HG02884 (cell line): Measurements from ENCODE around the gene HOXA3.

Experiments
- ATAC-seq: cut with Tn5 transposase; IDR thresholded peaks from one replicate; pipeline ENCODE4 v1.9.1; 2021; ENCODE audit warnings: mild to moderate bottlenecking, moderate library complexity; ENCODE audit not compliant: unreplicated experiment

The HOXA3 gene

DNA sequence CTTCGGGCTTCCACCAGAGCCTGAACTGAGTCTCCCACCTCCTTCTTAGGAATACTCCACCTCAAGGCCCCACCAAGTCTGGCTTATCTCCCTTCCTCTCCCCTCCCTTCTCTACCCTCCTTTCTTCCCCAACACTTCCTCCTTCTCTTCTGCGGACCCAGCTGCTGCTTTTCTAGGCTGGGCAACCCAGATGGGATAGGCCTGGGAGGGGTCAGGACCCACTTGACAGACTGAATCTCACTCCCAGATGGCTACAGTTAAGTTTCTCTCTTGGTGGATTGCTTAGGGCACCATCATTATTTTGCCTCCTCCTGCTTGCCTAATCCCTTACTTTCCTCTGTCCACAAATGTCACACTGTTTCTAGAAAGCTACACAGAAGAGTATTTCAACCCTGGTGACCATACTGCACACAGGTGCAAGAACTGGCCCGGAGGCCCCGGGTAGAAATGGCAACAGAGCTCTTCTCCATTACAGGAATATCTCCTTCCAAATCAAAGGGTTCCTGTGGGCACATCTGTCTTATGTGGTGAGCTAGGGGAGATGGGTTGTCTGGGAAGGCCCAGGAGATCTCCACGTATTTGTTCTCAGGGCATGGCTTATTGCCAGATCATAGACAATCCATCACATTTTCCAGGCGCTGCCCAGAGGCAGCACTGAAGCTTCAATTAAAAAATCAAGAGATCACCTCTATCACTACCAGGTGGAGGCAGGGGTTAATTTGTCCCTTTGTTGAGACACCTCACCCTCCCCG, 37.8 kb upstream of the HOXA3 start:
- ATAC-seq, result no peak

DNA sequence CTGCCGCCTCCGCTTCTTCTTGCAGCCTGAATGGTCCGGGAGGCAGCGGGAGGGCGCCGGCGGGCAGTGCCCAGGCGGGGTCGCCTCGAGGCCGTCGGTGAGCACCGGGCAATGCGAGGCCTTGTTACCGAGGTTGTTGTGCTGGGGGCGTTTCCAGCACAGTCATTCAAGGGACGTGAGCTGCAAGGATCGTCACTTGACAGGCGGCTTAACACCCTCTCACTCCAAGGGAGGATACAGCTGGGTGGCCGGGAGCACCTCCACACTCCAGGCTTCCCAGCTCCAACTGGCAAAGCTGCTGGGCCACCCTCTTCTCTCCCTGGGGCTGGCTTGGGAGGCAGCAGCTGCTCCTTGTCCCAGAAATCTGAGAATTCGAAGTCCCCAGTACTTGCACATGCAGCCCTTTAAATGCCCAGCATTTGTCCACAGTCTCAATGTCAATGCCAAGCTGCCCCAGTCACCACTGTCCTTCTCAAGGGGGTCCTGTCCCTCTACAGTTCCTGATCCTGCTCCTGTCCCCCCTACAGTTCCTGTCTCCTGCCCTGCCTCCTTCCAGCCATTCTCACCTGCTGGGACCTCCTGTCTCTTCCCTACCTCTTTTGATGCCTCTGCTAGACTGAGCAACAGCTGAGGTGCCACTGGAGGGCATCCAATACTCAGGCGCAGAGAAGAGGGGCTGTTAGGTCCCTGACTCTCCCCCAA, 37.1 kb upstream of the HOXA3 start:
- ATAC-seq, result no peak

DNA sequence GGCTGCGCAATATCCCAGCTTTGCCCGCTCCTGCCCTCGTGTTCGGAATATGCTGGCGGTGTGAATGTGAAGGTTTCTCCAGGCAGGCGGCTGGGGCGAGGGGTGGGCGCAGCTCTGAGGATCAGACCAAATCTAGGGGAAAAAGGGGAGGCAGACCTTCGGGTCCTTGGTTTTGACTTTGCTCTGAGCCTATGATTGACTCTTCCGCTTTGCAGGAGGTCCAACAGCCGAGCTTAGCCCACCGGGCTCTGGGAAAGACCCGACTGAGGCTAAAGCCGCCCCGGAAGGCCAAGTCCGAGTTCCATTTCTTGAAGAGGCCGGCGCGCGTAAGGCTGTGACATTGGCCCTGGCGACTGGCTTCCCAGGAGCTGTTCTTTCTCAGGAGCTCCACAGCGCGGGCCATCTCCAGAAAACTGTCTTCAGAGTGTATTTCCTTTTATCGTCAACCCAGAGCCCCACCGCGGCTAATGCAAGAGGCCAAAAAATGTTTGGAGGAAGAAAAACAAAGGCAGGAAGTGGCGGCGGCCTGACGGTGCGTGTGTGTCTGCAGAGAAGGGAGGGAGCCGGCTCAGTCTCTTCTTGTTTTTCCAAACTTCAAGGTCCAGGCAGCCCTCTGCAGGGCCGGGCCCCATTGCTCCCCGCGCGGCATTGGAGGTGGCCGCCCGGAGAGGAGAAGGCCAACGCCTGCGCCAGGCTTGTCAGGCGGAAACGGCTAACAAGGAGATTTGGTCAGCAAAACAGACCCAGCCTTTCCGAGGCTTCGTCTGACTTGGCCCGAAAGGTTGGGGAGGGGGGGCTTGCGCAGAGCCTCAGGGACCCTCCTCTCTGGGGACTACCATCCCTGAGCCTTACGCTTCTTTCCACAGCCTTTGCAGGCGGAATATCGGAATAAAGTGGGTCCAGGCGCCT, 36.3 kb upstream of the HOXA3 start:
- ATAC-seq, result no peak

DNA sequence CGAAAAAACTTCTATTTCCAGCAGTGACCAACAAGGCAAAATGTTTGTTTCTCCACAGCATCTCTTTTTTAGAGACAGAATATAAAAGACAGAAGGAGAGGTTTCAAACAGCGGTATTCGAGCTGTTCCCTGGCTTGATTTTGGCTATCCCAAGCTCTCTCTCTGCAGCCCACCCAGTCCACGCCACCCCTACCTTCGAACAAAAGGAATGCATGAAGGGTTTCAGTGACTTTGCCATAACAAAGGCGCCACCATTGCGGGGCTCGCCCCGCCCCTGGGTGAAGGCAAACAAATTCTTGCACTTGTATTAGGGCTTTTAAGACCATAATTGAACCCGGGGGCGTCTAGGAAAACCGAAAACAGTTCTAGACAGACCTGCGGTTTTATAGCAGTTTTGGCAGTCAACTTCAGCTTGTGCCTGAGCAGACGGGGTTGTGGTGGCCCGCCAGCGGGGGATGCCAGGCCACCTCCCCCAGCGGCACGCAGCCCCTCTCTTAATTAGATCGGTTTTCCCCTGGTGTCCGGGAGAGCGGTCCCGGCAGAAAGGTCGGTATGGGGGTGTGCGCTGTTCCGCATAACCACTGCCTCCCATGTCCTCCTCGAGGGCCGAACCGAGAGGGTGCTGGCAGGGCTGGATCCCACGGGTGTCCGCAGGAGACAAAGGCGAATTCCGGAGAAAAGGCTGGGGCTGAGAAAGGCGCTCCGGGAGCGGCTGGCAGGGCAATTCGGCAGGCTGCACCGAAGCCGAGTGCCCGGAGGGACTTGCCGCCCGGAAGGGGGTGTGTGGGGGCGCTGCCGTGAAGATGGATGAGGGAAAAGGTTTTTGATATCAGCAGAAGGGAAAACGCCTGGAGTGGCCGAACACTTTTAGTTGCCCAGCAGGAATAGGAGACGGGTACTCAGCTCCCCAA, 35.3 kb upstream of the HOXA3 start:
- ATAC-seq, result no peak

DNA sequence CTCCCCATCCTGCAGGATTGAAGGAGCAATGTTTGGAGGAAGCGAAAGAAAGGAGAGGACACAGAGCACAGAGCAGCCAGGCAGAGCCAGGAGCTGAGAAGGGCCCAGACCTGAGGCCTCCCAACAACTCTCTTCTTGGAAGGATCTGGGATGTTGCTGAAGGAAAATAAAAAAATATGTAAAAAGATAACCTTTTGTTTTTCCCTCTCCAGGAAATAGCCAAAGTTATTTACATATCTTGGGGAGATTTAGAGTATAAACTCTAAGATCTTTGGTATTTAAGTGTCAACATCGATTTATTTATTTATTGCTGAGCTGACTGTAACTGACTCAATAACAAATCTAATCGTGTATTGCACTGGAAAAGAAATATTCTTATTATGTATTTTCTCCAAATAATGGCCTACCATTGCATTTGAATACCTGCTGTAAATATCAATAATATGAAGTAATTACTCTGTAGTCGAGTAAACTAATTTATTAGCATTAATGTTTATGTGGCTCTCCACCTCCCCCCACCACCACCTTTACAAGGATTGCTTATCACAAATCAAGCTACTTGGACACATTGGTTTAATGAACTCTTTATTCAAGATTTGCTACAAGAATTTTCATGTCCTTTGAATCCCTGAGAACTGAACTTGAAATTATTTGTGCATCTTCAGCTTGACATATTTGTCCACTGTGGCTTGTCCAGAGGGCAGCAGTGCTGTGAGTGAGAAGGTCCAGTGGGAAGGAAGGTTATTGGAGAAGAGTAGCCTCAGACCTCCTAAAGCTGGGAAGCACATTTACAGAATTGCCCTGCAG, 34.5 kb upstream of the HOXA3 start:
- ATAC-seq, result no peak

DNA sequence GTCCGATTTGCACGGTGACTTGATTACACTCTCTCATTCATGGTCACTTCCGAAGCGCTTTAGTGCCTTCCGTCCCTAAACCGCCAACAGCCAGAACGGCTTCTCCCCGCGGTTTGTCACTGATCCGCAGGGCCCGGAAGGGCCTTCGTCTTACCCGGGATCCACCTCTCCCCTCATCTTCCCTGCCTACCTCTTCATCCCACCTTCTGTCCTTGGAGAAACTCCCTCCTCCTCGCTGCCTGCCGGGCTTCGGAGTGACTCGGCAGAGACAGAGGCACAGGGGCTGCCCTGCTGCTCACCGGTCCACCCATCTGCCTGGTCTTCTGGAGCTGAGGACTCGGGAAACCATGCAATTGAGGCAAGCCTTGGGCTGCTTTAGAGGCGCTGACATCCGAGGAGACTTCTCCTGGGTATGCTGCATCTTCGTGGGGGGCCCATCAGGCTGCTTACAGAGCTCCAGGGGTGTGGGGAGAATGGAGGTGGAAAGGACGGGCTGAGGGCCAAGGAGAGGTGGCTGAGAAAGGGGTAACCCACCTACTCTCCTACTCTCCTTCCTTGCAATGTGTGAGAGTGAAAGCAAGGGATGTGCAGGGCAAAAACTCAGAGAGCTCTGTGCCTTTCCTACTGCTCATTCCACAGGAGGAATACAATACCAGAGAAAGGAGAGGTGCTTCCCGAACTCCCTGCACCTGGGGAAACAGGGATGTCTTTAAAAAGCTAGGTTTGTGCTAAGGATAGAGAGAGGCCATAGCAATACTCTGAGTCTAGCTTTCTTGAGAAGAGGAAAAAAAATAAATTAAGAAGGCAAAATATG, 33.7 kb upstream of the HOXA3 start:
- ATAC-seq, result no peak

DNA sequence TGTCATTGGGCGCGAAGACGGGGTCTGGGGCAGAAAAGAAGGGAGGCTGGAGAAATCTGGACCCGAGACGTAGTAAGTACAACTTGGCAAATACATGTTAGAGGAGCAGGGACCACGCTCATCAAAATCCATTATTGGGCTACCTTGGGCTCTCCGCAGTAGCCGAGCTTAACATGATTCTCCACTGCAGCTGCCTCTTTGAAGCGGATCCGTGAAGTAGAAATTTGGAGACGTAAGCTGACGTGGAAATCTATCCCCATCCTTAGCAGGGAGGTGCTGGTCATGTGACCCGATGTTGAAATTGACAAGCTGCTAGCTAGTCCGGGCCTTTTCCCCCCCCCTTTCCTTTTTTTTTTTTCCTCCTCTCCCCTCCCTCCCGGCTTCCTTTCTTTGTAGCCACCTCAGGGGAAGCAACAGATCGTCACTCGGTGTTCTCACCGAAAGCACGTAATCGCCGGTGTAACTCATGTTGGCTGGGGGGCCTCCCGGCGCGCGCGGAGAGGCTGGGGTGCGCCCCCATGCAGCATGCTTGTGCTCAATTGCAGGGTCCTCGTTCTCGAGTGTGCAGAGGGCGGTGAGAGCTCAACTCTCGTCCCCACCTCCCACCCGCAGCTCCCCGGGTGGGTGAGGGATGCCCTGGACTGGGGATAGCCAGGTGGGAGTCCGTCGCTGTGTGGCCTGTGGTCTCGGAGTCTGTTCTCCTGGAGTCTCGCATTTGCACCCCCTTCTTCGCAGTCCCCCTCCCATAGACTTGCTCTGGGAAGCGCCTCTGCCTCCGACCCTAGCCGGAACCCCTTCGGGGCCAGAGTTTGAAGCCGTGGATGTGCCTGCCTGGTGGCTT, 32.9 kb upstream of the HOXA3 start, which contains the start of gene HOXA11:
Gene HOXA11 (minus strand): TSS at position 220 of the 841 bp plus-strand sequence. CDS start 88 bp downstream, at position 132.
- no peak for ATAC-seq

DNA sequence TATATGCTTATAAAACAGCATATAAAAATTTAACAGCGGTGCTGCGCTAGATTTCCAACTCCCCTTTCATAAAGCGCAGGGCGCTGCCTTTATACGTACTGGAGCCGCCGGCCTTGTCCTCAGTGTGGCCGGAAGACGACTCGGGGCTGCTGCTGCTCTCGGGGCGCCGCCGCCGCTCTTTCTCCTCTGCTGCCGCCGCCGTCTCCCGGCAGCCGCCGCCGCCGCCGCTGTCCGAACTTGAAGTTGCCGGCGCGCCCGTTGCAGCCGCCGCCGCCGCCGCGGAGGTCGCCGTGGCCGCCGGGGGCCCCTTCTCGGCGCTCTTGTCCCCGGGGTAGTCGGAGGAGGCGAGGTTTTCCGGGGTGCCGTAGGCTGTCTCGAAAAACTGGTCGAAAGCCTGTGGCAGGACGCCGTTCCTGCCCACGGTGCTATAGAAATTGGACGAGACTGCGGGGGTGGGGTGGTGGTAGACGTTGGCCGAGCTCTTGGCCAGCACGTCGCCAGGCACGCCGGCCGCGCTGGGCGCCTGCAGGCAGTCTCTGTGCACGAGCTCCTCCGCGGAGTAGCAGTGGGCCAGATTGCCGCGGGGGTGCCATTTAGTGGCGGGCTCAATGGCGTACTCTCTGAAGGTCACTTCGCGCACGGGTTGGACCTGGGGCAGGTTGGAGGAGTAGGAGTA, 32.1 kb upstream of the HOXA3 start:
- ATAC-seq, result no peak

DNA sequence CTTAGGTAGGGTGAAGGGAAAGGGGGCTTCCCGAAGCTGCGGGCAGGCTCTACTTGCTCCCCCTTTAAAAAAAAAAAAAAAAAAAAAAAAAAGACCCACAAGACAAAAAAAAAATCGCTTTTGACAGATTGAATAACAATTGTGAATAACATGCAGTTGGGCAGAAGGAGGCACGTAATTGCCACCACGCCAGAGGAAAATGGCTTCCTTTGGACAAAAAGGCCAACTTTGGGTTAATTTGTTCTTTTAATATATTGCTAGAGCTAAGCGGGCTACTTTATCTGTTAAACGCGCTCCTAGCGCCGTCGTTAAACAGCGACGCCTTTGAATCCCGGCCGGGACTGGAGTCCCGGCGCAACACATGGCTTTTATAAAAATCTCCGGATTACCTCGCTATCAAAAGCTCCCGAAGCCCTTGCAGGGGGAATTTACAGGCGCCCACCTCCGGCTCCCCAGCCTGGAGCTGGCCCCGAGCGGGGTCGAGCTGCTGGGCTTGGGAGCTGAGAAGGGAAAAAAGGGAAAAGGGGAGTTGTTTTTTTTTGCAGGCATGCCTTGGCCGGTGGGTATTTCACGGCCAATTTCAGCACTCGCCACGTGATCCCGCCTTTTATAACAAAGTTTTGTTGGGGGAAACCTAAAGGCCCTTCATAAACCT, 31.4 kb upstream of the HOXA3 start:
- ATAC-seq, result no peak

DNA sequence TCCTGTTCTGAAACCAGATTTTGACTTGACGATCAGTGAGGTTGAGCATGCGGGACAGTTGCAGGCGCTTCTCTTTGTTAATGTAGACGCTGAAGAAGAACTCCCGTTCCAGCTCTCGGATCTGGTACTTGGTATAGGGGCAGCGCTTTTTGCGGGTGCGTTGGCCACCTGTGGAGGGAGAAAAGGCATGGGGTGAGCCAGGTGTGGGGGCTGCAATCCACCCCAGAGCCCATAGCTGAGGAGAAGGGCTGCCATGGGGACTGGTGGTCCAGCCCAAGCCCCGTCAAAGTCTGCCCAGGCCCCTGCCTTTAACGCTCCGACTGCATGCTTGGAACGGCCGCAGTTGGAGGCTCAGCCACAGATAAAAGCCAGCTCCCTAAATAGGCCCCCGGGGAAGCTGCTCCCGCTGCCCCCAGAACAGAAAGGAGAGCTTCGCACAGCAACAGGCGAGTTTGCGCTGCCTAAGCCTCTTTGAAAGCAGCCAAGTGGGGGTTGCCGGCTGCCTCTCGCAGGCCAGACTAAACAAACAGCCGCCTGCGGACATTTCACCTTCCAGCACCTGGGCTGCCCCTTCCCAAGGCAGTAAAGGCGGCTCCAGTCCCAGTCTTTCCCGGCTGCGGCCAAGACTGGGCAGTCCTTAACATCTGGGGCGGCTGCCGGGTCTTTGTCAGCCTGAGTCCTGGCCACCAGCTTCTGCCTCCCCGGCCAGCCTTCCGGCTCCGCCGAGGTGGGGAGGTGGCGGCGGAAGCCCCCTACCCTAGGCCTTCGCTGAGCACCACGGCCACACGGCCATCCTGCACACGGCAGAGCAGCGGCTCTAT, 30.7 kb upstream of the HOXA3 start:
- ATAC-seq, result no peak

DNA sequence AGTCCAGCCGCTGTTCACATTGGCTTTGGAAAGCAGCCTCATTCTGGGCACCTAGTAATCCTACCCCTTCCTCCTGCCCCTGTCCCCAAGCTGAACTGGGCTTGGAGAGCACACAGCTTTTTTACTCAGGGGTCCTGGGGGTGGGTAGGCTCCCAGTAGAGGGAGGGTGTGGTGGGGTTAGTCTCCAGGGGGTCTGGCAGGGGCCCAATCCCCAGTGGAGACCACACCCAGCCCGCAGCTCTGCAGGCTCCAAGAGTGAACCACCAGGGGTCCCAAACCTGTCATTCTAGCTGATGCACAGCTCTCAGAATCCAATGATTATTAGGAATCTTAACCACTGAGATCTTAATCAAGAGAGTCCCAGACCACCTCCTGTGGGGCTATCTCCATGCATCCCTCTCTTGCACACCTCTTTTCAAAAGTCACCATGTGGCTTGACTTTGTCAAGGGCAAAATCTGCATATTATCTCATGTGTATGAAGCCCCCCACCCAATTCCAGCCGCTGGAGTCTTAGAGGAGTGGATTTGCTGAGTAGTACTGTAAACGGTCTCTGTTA, 30.0 kb upstream of the HOXA3 start:
- ATAC-seq, result no peak

DNA sequence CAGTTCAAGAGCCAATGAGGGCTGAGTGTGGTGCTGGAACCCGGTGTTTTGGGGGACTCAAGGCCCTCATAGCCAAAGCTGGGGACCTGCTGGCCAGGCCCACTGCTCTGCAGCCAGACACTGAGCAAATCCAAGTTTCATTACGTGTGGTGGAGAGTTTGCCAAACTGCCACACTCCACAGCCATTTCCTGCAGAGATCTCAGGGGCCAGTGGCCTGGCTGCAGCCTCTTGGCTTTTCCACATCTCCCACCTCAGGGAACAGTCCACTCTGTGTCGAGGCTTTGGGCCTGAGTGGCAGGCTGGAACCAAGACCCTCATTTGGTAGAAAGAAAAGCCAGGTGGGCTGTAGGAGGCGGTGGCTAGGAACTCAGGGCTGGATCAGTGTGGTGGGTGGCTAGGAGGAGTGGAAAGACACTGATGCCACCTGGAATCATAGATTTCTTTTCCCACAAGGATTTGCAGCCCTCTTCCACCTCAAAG, 29.5 kb upstream of the HOXA3 start:
- ATAC-seq, result no peak

DNA sequence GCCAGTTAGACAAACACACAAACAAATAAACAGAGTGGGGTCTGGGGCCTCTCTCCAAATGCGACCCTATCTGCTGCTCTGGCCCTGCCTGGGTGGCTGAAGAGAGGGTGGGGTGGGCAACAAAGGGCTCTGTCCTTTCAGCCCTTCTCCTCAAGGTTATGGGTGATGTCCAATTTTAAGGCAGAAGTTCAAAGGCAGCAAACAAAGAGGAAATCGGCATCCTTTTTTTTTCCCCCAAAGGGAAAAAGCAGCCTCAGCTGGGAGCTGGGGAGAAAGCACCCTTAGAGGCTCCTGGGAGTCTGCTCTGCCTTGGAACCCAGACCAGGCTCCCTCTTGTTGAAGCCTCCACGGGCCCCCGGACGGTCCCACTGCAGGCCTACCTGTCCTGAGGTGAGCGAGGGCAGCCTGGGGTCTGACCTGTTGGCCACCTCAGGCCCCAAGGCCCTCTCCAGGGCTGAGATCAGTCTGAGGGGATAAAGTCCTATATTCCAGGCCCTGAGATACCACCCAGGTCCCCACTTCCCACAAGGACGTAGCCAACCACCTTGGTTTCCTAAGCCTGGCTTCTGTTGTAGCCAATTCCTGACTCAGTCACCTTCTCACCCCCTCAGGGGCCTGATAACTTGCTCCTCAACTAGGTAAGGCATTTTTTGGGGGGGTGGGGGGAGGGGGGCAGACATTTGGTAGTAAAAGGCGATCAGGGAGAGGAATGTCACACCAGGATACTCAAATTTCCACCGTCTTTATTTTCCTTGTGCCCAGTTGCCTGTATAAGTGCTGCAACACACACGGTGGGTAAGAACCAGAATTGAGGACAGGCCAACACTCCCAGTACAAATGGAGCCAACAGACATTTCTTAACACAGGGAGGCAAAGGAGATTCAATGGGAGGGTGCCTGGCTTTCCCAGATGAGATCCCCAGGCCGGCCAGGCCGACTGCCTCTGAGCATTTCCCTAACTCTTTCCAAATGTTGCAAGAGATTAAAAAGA, 28.3 kb upstream of the HOXA3 start:
- ATAC-seq, result no peak
